ENCODE data around the gene STAT6.

- TF ChIP-seq CTCF (conservative IDR thresholded peaks at IDR 0.05 in 1 of 2, IDR thresholded peaks at IDR 0.05 in 1 of 2; ENCODE audit: low read depth in 1 of 2, low read length in 2 of 2) (no peak), EZH2 (IDR thresholded peaks at IDR 0.05; ENCODE audit: low read length, missing control alignments) (no peak)
Measured at GRCh38 chr12:57063991-57064685, 47.0 kb downstream of the STAT6 start.
